SK-N-MC (cell line): ENCODE measurements around the gene PGPEP1.

Experiments used
- DNase-seq: peaks from one replicate; pipeline ENCODE4 v3.0.0-alpha.2; 2011; ENCODE audit warnings: low read depth, low spot score
- H3K27ac ChIP-seq: fragments of 200-600 bp; sonication (generic); 2 replicates; pipeline ENCODE4 v1.5.1; 2016; ENCODE audit warnings: mixed run types
- H3K36me3 ChIP-seq: fragments of 200-600 bp; sonication (generic); 2 replicates; pipeline ENCODE4 v1.6.1; 2017; ENCODE audit warnings: antibody characterized with exemption, low read length, mixed read lengths; ENCODE audit not compliant: insufficient read depth
- H3K4me3 ChIP-seq: fragments of 200-600 bp; sonication (generic); 2 replicates; pipeline ENCODE4 v1.5.1; 2016
- H3K9ac ChIP-seq: fragments of 200-600 bp; sonication (generic); 2 replicates; pipeline ENCODE4 v1.8.0; 2017; ENCODE audit warnings: mixed run types, mixed read lengths; ENCODE audit not compliant: insufficient read length
- H3K9me3 ChIP-seq: fragments of 200-600 bp; sonication (generic); 2 replicates; pipeline ENCODE4 v1.6.1; 2017; ENCODE audit warnings: low read depth, mild to moderate bottlenecking, antibody characterized with exemption, low read length, moderate library complexity, mixed read lengths
- EZH2 ChIP-seq: fragments of 200-600 bp; sonication (generic); IDR thresholded peaks from one replicate; pipeline ENCODE4 v1.6.1; 2017; ENCODE audit warnings: antibody characterized with exemption
- FOXP2 ChIP-seq: optimal IDR thresholded peaks from 2 replicates; pipeline ENCODE3; 2011; ENCODE audit warnings: mild to moderate bottlenecking, moderate library complexity; ENCODE audit not compliant: insufficient read depth; ENCODE audit errors: extremely low read length, control extremely low read depth
- POLR2AphosphoS5 ChIP-seq: IDR thresholded peaks from 2 replicates; pipeline ENCODE4 v1.6.1; 2012; ENCODE audit warnings: mild to moderate bottlenecking, low read depth, low read length, borderline replicate concordance

PGPEP1 gene

DNA sequence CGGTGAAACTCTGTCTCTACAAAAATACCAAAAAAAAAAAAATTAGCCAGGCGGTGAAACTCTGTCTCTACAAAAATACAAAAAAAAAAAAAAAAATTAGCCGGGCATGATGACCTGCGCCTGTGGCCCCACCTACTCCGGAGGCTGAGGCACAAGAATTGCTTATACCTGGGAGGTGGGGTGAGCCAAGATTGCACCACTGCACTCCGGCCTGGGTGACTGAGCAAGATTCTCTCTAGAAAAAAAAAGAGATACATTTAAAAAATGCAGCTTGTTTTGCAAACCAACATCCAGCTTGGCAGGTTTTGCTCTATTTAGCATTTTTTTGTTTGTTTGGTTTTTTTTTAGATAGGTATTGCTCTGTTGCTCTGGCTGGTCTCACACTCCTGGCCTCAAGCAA, 6.7 kb upstream of the PGPEP1 start:
- Histone ChIP-seq H3K4me3 (no peak overlapping the region), H3K36me3 (no peaks in the 10 kb centered on the region), H3K9ac (no peak overlapping the region), H3K9me3 (no peaks in the 10 kb centered on the region), H3K27ac (no peak overlapping the region)
- TF ChIP-seq EZH2 (no peak), FOXP2 (no peak), POLR2AphosphoS5 (no peak)
- no peak for DNase-seq

DNA sequence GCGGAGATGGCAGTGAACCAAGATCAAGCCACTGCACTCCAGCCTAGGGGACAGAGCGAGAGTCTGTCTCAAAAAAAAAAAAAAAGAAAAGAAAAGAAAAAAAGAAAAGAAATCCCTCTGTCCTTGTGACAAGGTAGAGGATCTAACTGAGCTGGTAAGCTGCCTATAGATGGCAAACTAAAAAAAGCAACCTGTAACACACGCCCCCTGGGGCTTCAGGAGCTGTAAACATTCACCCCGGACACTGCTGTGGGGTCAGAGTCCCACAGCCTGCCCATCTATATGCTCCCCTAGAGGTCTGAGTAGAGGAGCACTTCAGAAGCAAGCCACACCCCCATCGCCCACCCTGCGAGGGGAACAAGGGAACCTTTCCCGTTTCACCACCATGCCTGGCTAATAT, 4.3 kb upstream of the PGPEP1 start:
- H3K36me3 ChIP-seq: no peaks in the 10 kb centered on the region
- H3K4me3 ChIP-seq: no peak overlapping the region
- H3K9ac ChIP-seq: no peak overlapping the region
- no peaks in the 10 kb centered on the region for H3K9me3 ChIP-seq
- TF ChIP-seq POLR2AphosphoS5 (no peak), EZH2 (no peak)
- DNase-seq: no peak
- H3K27ac ChIP-seq: no peak overlapping the region

DNA sequence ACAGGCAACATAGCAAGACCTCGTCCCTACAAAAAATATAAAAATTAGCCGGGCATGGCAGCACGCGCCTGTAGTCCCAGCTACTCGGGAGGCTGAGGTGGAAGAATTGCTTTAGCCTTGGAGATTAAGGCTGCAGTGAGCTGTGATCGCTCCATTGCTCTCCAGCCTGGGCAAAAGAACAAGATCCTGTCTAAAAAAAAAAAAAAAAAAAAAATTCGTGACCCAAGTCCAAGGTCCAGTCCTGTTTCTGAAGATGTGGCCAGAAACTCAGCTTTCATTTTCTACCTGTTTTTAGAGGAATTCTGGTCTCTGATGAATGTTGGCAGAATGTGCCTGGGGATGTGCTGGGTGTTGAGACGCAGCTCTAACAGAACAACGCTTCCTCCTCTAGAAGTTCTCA, 1.9 kb upstream of the PGPEP1 start:
- H3K9me3 ChIP-seq: no peaks in the 10 kb centered on the region
- TF ChIP-seq POLR2AphosphoS5: no peak
- TF ChIP-seq EZH2: no peak
- TF ChIP-seq FOXP2: no peak
- no peak overlapping the region for H3K27ac ChIP-seq
- no peaks in the 10 kb centered on the region for H3K36me3 ChIP-seq
- H3K4me3 ChIP-seq: no peak overlapping the region
- no peak overlapping the region for H3K9ac ChIP-seq
- no peak for DNase-seq

DNA sequence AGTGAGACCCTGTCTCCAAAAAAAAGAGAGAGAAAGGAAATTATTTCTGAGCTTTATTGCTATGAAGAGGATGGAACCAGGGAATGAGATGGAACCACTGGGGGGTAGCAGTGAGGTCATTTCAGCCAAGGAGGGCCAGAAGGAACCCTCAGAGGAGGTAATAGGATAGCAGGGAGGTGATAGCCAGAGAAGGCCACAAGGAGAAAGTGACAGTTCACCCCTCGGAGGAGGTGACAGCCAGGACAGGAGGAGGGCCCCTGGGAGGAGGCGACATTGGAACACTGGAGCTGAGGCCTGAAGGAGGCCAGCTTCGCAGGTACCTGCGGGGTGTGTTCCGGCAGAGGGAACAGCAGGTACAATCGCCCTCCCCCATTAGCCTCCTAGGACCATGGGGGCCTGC, 675 bp upstream of the PGPEP1 start:
- Histone ChIP-seq H3K9me3 (no peaks in the 10 kb centered on the region), H3K9ac (no peak overlapping the region), H3K27ac (no peak overlapping the region), H3K4me3 (peak overlapping the region; percentile 79), H3K36me3 (no peaks in the 10 kb centered on the region)
- DNase-seq: no peak
- no peak for TF ChIP-seq POLR2AphosphoS5
- no peak for TF ChIP-seq EZH2
- TF ChIP-seq FOXP2: no peak

DNA sequence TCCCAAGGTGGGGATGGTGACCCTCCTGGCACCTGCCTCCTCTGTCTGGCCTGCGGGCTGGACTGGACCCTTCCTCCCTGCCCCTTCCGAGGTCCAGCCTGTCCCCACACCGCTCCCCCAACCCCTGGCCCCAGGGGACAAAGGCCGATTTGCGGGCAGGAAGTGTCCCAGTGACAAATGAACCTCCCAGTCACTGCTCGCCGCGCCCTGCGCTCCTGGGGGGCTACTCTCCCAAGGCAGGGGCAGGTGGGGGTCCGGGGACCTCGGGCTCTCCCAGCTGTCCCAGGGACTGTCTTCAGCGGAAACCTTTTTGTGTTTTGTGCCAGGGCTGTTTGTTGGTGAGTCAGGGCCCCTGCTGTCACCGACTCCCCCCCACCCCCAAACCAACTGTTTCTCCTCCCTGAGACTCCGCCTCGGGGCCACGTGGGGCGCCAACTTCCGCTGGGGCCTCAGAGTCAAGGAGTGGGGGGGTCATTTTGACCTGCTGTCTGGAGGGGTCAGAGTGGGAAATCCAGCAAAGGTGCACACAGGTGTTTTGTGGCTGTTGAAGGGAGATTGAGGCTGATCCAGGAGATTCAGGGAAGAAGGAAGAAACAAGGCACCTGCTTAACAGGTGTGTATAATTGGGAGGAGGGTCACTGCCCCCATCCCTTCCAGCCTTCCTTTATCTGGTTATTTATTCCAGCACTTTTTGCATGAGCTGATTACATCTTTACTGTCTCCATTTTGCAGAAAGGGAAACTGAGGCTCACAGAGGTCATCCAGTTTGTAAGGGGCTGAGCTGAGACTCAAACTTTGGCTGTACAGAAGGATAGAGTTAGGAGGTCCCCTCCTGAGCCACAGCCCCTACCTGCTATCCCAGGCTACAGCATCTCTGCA, 831 bp downstream of the PGPEP1 start:
- no peaks in the 10 kb centered on the region for H3K9me3 ChIP-seq
- TF ChIP-seq FOXP2 (no peak), EZH2 (no peak), POLR2AphosphoS5 (no peak)
- peak overlapping the region; percentile 79 for H3K4me3 ChIP-seq
- peak overlapping the region; percentile 47 for H3K9ac ChIP-seq
- H3K36me3 ChIP-seq: no peaks in the 10 kb centered on the region
- H3K27ac ChIP-seq: no peak overlapping the region
- no peak for DNase-seq

DNA sequence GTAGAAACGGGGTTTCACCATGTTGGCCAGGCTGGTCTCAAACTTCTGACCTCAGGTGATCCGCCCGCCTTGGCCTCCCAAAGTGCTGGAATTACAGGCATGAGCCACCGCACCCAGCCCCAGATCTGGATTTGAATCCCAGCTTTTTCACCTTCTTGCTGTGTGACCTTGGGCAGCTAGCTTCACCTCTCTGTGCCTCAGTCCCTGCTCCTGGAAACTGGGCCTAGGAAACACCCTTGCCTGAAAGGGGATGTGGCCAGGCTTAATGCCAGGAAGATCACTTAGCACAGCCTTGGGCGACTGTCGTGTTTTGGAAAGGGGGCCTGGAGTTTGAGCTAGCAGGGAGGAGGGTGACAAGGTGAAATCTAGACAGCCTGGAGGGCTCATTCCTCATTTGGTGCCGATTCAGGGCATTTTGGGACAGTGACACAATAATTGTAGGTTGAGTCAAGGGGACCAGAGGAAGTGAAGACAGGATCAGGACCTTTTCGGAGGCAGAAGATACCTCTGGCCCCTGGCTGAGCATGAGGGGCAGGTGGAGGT, 1.8 kb downstream of the PGPEP1 start:
- Histone ChIP-seq H3K27ac (no peak overlapping the region), H3K4me3 (no peak overlapping the region), H3K9me3 (no peaks in the 10 kb centered on the region), H3K36me3 (no peaks in the 10 kb centered on the region), H3K9ac (no peak overlapping the region)
- no peak for TF ChIP-seq POLR2AphosphoS5
- TF ChIP-seq FOXP2: no peak
- no peak for TF ChIP-seq EZH2
- no peak for DNase-seq

DNA sequence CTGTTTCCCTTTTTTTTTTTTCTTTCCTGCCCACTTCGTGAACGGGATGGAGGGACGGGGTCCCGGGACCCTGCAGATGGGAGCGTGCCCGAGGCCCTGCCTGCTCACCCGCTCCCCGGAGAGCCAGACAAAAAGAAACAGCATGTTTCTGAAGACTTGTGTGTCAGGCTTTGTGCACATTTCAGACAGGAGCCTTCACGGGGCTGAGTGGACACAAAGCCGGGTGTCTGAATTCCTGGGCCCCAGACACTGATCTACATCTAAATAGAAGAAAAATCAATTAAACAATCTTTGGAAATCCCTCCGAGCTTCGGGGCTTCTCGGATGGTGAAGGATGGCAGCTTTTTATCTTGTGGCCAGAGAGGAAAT, 4.2 kb downstream of the PGPEP1 start:
- H3K9ac ChIP-seq: no peak overlapping the region
- no peak overlapping the region for H3K4me3 ChIP-seq
- TF ChIP-seq POLR2AphosphoS5: no peak
- no peak for TF ChIP-seq FOXP2
- no peak for TF ChIP-seq EZH2
- no peaks in the 10 kb centered on the region for H3K36me3 ChIP-seq
- no peaks in the 10 kb centered on the region for H3K9me3 ChIP-seq
- DNase-seq: no peak
- H3K27ac ChIP-seq: no peak overlapping the region

DNA sequence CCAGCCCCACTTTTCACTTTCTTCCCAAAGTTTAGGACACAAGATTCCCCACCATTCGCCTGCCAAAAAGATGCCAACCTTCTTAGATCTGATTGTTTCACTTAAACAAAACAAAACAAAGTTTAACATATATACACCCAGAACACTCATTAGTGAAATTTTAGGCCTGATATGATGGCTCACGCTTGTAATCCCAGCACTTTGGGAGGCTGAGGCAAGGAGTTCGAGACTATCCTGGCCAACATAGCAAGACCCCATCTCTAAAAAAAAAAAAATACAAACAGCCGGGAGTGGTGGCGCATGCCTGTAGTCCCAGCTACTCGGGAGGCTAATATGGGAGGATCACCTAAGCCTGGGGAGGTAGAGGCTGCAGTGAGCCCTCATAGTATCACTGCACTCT, 4.9 kb downstream of the PGPEP1 start:
- Histone ChIP-seq H3K4me3 (no peak overlapping the region), H3K9me3 (no peaks in the 10 kb centered on the region), H3K36me3 (no peaks in the 10 kb centered on the region), H3K27ac (no peak overlapping the region), H3K9ac (no peak overlapping the region)
- TF ChIP-seq EZH2 (no peak), FOXP2 (no peak), POLR2AphosphoS5 (no peak)
- no peak for DNase-seq
